Ovary (tissue), 3 donors: ENCODE data around the gene TPRKB.

ENCODE experiments used
- CTCF ChIP-seq, 3 donors: fragments of 450-650 bp in 2 of 3; fragments of 200-600 bp in 1 of 3; IDR thresholded peaks; one replicate each; pipeline versions ENCODE4 v1.5.1 to v1.8.0; 2016 to 2022; ENCODE audit warnings: antibody characterized with exemption in 3 of 3, mild to moderate bottlenecking in 1 of 3
- EP300 ChIP-seq: sonication (generic); formaldehyde crosslinking; IDR thresholded peaks from one replicate; pipeline ENCODE4 v1.6.1; 2017; ENCODE audit warnings: antibody characterized with exemption
- POLR2A ChIP-seq: fragments of 450-650 bp; IDR thresholded peaks from one replicate; pipeline ENCODE4 v1.6.1; 2017; ENCODE audit warnings: antibody characterized with exemption, mild to moderate bottlenecking, moderate library complexity
- donor health status: DM: no; HTN: no; CAD: no.

GRCh38 chr2:73780237-73780582, 43.1 kb upstream of the TPRKB start:
- TF ChIP-seq CTCF (IDR thresholded peaks at IDR 0.05) (no peak), POLR2A (no peak), EP300 (no peak)
